Activated CD4-positive, CD25-positive, alpha-beta regulatory T cell treated with anti-CD3 and anti-CD28 coated beads, Interleukin-2, amount 50 U/mL, for 16 hours (primary cell): ENCODE data around the gene MME.
"Not testable (repeated sequence)": the region's sequence is repeated elsewhere in the genome, so short reads cannot be mapped to it uniquely, and the experiment has no call there.

ENCODE experiments used
- DNase-seq: peaks from one replicate; pipeline ENCODE4 v3.0.0-alpha.2; 2020; ENCODE audit warnings: low read depth, low spot score

MME gene

GRCh38 chr3:155083313-155083905 is 3.3 kb downstream of the MME start:
- no peak for DNase-seq

GRCh38 chr3:155084567-155084966 is 4.4 kb downstream of the MME start:
- DNase-seq: no peak

GRCh38 chr3:155086051-155086450 is 5.9 kb downstream of the MME start:
- no peak for DNase-seq

- DNase-seq: no peak
Observed at GRCh38 chr3:155088706-155089345, 8.7 kb downstream of the MME start.

GRCh38 chr3:155089495-155089894 is 9.4 kb downstream of the MME start:
- DNase-seq: no peak

- no peak for DNase-seq
Observed at GRCh38 chr3:155093261-155093660, 13.1 kb downstream of the MME start.

- no peak for DNase-seq
Observed at GRCh38 chr3:155096303-155097008, 16.3 kb downstream of the MME start.

GRCh38 chr3:155097009-155097349 is 16.9 kb downstream of the MME start:
- DNase-seq: no peak

- DNase-seq: no peak
Observed at GRCh38 chr3:155101398-155101797, 21.3 kb downstream of the MME start.

GRCh38 chr3:155102329-155102728 is 22.2 kb downstream of the MME start:
- DNase-seq: no peak

GRCh38 chr3:155103686-155104085 is 23.6 kb downstream of the MME start:
- DNase-seq: no peak

- DNase-seq: no peak
Observed at GRCh38 chr3:155106119-155106518, 26.0 kb downstream of the MME start.

- no peak for DNase-seq
Observed at GRCh38 chr3:155110022-155110421, 29.9 kb downstream of the MME start.

- DNase-seq: no peak
Observed at GRCh38 chr3:155110996-155111901, 31.1 kb downstream of the MME start.

GRCh38 chr3:155111971-155112370 is 31.9 kb downstream of the MME start:
- DNase-seq: no peak

- DNase-seq: no peak
Observed at GRCh38 chr3:155112661-155113389, 32.7 kb downstream of the MME start.

GRCh38 chr3:155124745-155125144 is 44.6 kb downstream of the MME start:
- DNase-seq: not testable (repeated sequence)

- DNase-seq: no peak
Observed at GRCh38 chr3:155129396-155129795, 49.3 kb downstream of the MME start.

GRCh38 chr3:155130001-155130400 is 49.9 kb downstream of the MME start:
- DNase-seq: no peak

- DNase-seq: no peak
Observed at GRCh38 chr3:155131104-155131503, 51.0 kb downstream of the MME start.

- DNase-seq: not testable (repeated sequence)
Observed at GRCh38 chr3:155134311-155134710, 54.2 kb downstream of the MME start.
